ENCODE data around the gene ISL2. TPM values are rescaled to one million over a fixed set of nuclear protein-coding genes. Genes with fewer than 3 reads are reported as not detected.
A peak's percentile ranks its signal among the peaks of the same experiment; 100 is the strongest.

Gene ISL2
- total RNA-seq, 4 donors from 2014 or later = 1.3 to 1.4 TPM; not detected in 2

GRCh38 chr15:76359152-76359551 is 22.6 kb downstream of the ISL2 start:
- Histone ChIP-seq H3K9me3 (no peaks in the 10 kb centered on the region), H3K36me3 (no peaks in the 10 kb centered on the region), H3K27me3 (no peaks in the 10 kb centered on the region), H3K4me3 (no peak overlapping the region), H3K27ac (no peak overlapping the region), H3K4me1 (peaks cover 0 to 25% (median 0%) of the 10 kb centered on the region in 4 donors)
- no peak for DNase-seq
- WGBS, 2 donors (ENCODE audit: low coverage in 1 of 2) = 60 to 68% methylated on average over 2 to 3 of the region's 3 CpGs
- intact Hi-C loops (cut with DNase I; ENCODE audit: low total_unique reads) = no loop called here
- in situ Hi-C loops (cut with MboI; ENCODE audit: low pct_ligation_motif_present in 1 of 4, low pct_unique_long_range_greater_than_20kb in 1 of 4, low sequenced_read_pairs in 3 of 4) = no loop called here
- TF ChIP-seq POLR2AphosphoS5 (IDR thresholded peaks at IDR 0.05) (no peak), POLR2A (IDR thresholded peaks at IDR 0.05) (no peak), CTCF (IDR thresholded peaks at IDR 0.05) (no peak), EP300 (IDR thresholded peaks at IDR 0.05; ENCODE audit: low read depth) (no peak)

GRCh38 chr15:76360416-76360815 is 23.8 kb downstream of the ISL2 start:
- intact Hi-C loops (cut with DNase I; ENCODE audit: low total_unique reads) = no loop called here

GRCh38 chr15:76363251-76363650 is 26.7 kb downstream of the ISL2 start:
- 73% methylated on average over 2 of the region's 2 CpGs; no CpG with 5 or more reads in 1 of the 2 donors for WGBS, 2 donors (ENCODE audit: low coverage in 1 of 2)
- no peaks in the 10 kb centered on the region for H3K27me3 ChIP-seq
- TF ChIP-seq POLR2AphosphoS5 (IDR thresholded peaks at IDR 0.05) = no peak
- TF ChIP-seq EP300 (IDR thresholded peaks at IDR 0.05; ENCODE audit: low read depth) = no peak
- no peak for TF ChIP-seq CTCF (IDR thresholded peaks at IDR 0.05)
- TF ChIP-seq POLR2A (IDR thresholded peaks at IDR 0.05) = no peak
- no peak overlapping the region for H3K27ac ChIP-seq
- H3K9me3 ChIP-seq = no peaks in the 10 kb centered on the region
- H3K4me1 ChIP-seq = peaks cover 0 to 29% (median 15%) of the 10 kb centered on the region in 4 donors
- intact Hi-C loops (cut with DNase I; ENCODE audit: low total_unique reads) (no loop called here), in situ Hi-C loops (cut with MboI; ENCODE audit: low pct_ligation_motif_present in 1 of 4, low pct_unique_long_range_greater_than_20kb in 1 of 4, low sequenced_read_pairs in 3 of 4) (no loop called here)
- H3K4me3 ChIP-seq = no peak overlapping the region
- H3K36me3 ChIP-seq = no peaks in the 10 kb centered on the region
- no peak for DNase-seq

More at GRCh38 chr15:76360416-76360815, 23.8 kb downstream of the ISL2 start:
- 74 to 89% methylated on average over 2 to 3 of the region's 3 CpGs for WGBS, 2 donors (ENCODE audit: low coverage in 1 of 2)
- TF ChIP-seq CTCF (IDR thresholded peaks at IDR 0.05) = no peak
- no peak for TF ChIP-seq POLR2A (IDR thresholded peaks at IDR 0.05)
- TF ChIP-seq POLR2AphosphoS5 (IDR thresholded peaks at IDR 0.05) = no peak
- no peak for TF ChIP-seq EP300 (IDR thresholded peaks at IDR 0.05; ENCODE audit: low read depth)
- in situ Hi-C loops (cut with MboI; ENCODE audit: low pct_ligation_motif_present in 1 of 4, low pct_unique_long_range_greater_than_20kb in 1 of 4, low sequenced_read_pairs in 3 of 4) = no loop called here
- H3K27ac ChIP-seq = no peak overlapping the region
- no peak overlapping the region for H3K4me3 ChIP-seq
- no peak for DNase-seq
- no peaks in the 10 kb centered on the region for H3K9me3 ChIP-seq
- peaks cover 0 to 13% (median 0%) of the 10 kb centered on the region in 4 donors for H3K4me1 ChIP-seq
- H3K27me3 ChIP-seq = no peaks in the 10 kb centered on the region
- H3K36me3 ChIP-seq = no peaks in the 10 kb centered on the region

GRCh38 chr15:76366714-76367113 is 30.1 kb downstream of the ISL2 start:
- no peaks in the 10 kb centered on the region for H3K27me3 ChIP-seq
- WGBS, 2 donors (ENCODE audit: low coverage in 1 of 2) = 53% methylated on average over 1 of the region's 1 CpG; no CpG with 5 or more reads in 1 of the 2 donors
- no peaks in the 10 kb centered on the region for H3K9me3 ChIP-seq
- intact Hi-C loops (cut with DNase I; ENCODE audit: low total_unique reads) = loop anchor here (5.0 kb wide), 1 partner anchor 711 kb away; no protein-coding TSS in a partner anchor
- H3K4me1 ChIP-seq = peaks cover 0 to 35% (median 21%) of the 10 kb centered on the region in 4 donors
- in situ Hi-C loops (cut with MboI; ENCODE audit: low pct_ligation_motif_present in 1 of 4, low pct_unique_long_range_greater_than_20kb in 1 of 4, low sequenced_read_pairs in 3 of 4) = no loop called here
- no peak overlapping the region for H3K4me3 ChIP-seq
- no peak for TF ChIP-seq CTCF (IDR thresholded peaks at IDR 0.05)
- peak in 2 of 3 donors; percentile 49 to 60 for TF ChIP-seq POLR2AphosphoS5 (IDR thresholded peaks at IDR 0.05)
- H3K36me3 ChIP-seq = no peaks in the 10 kb centered on the region
- peak; percentile 91 for DNase-seq
- H3K27ac ChIP-seq = peak overlapping the region; percentile 20 to 69 (median 50)
